Glomerular visceral epithelial cell (primary cell): ENCODE data around the gene AHDC1.
"Not testable (repeated sequence)": the region's sequence is repeated elsewhere in the genome, so short reads cannot be mapped to it uniquely, and the experiment has no call there.

Source experiments
- DNase-seq: peaks from one replicate; pipeline ENCODE4 v3.0.0-alpha.2; 2016; ENCODE audit errors: extremely low spot score

The AHDC1 gene

GRCh38 chr1:27518808-27519207 lies 85.1 kb downstream of the AHDC1 start:
- DNase-seq = no peak

- DNase-seq = no peak
These were observed 85.8 kb downstream of the AHDC1 start for GRCh38 chr1:27517907-27518718.

- DNase-seq = no peak
These were observed 86.6 kb downstream of the AHDC1 start for GRCh38 chr1:27517301-27517700.

GRCh38 chr1:27515626-27516025 lies 88.3 kb downstream of the AHDC1 start:
- DNase-seq = no peak

- DNase-seq = no peak
These were observed 90.0 kb downstream of the AHDC1 start for GRCh38 chr1:27513958-27514357.

- DNase-seq = no peak
These were observed 90.4 kb downstream of the AHDC1 start for GRCh38 chr1:27513528-27513927.

- DNase-seq = no peak
These were observed 94.5 kb downstream of the AHDC1 start for GRCh38 chr1:27509127-27510080.

GRCh38 chr1:27507960-27508665 lies 95.8 kb downstream of the AHDC1 start:
- no peak for DNase-seq

GRCh38 chr1:27506703-27507102 lies 97.2 kb downstream of the AHDC1 start:
- DNase-seq = no peak

GRCh38 chr1:27505420-27505680 lies 98.6 kb downstream of the AHDC1 start:
- no peak for DNase-seq

- DNase-seq = no peak
These were observed 99.1 kb downstream of the AHDC1 start for GRCh38 chr1:27504588-27505419.

GRCh38 chr1:27503844-27504587 lies 99.9 kb downstream of the AHDC1 start:
- no peak for DNase-seq

GRCh38 chr1:27503033-27503432 lies 100.9 kb downstream of the AHDC1 start:
- no peak for DNase-seq

- DNase-seq = not testable (repeated sequence)
These were observed 102.8 kb downstream of the AHDC1 start for GRCh38 chr1:27501159-27501558.

- no peak for DNase-seq
These were observed 104.8 kb downstream of the AHDC1 start for GRCh38 chr1:27499142-27499541.

- peak; percentile 12 for DNase-seq
These were observed 107.3 kb downstream of the AHDC1 start for GRCh38 chr1:27496604-27497155.

- no peak for DNase-seq
These were observed 111.1 kb downstream of the AHDC1 start for GRCh38 chr1:27492796-27493195.

- no peak for DNase-seq
These were observed 111.9 kb downstream of the AHDC1 start for GRCh38 chr1:27491748-27492700.
